Neutrophil (primary cell): Measurements from ENCODE around the gene RNF10.

ENCODE experiments used
- H3K27ac ChIP-seq: fragments of 200-600 bp; sonication (generic); 2 replicates; pipeline ENCODE4 v1.5.1; 2016; ENCODE audit warnings: mild to moderate bottlenecking, moderate library complexity
- H3K27me3 ChIP-seq: fragments of 200-600 bp; sonication (generic); 2 replicates; pipeline ENCODE4 v1.6.0; 2016; ENCODE audit warnings: mild to moderate bottlenecking
- H3K36me3 ChIP-seq: fragments of 200-600 bp; sonication (generic); 2 replicates; pipeline ENCODE4 v1.5.1; 2017
- H3K4me1 ChIP-seq, 2 experiments: fragments of 200-600 bp in 1 of 2; sonication (generic) in 1 of 2; 1 replicate in 1 of 2; 2 replicates in 1 of 2; pipeline versions ENCODE4 v1.5.1 to v1.6.1; 2013 to 2016; ENCODE audit warnings: low read depth in 1 of 2, low read length in 1 of 2, mild to moderate bottlenecking in 1 of 2, moderate library complexity in 1 of 2; ENCODE audit not compliant: control insufficient read depth in 1 of 2, insufficient read depth in 1 of 2
- H3K4me3 ChIP-seq, 2 experiments: fragments of 200-600 bp in 1 of 2; sonication (generic) in 1 of 2; 1 replicate in 1 of 2; 2 replicates in 1 of 2; pipeline ENCODE4 v1.5.1; 2013 to 2016; ENCODE audit warnings: low read depth in 1 of 2, low read length in 1 of 2, mild to moderate bottlenecking in 1 of 2, moderate library complexity in 1 of 2
- H3K9me3 ChIP-seq: fragments of 200-600 bp; sonication (generic); 2 replicates; pipeline ENCODE4 v1.5.1; 2016
- CTCF ChIP-seq: fragments of 200-600 bp; sonication (generic); IDR thresholded peaks from 2 replicates; pipeline ENCODE4 v1.5.1; 2016; ENCODE audit warnings: antibody characterized with exemption

Gene RNF10

DNA sequence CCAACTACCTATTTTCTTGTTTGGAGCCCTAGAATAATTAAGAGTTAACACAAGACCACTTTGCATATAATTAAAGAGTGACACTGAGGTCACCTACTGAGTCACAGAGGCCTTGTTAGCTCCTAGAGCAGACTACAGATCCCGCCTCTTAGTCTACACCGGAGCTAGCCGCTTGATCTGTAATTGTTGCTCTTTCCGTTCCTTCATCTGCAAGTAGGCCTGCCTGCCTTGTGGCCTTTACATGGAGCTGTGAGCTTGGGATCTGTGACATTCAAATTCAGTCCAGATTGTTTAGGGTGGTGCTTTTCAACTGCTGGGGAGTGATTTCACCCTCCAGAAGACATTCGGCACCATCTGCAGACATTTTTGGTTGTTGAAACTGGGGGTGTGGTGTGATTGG, 43.8 kb upstream of the RNF10 start:
- H3K27ac ChIP-seq = no peak overlapping the region
- no peak overlapping the region for H3K4me3 ChIP-seq
- no peaks in the 10 kb centered on the region for H3K36me3 ChIP-seq
- no peaks in the 10 kb centered on the region for H3K27me3 ChIP-seq
- TF ChIP-seq CTCF = no peak
- no peaks in the 10 kb centered on the region for H3K9me3 ChIP-seq
- H3K4me1 ChIP-seq = peaks cover 0 to 1% of the 10 kb centered on the region in 2 experiments

GRCh38 chr12:120490833-120491512, 43.2 kb upstream of the RNF10 start:
- H3K4me3 ChIP-seq = no peak overlapping the region
- peaks cover 0 to 6% of the 10 kb centered on the region in 2 experiments for H3K4me1 ChIP-seq
- no peaks in the 10 kb centered on the region for H3K36me3 ChIP-seq
- H3K9me3 ChIP-seq = no peaks in the 10 kb centered on the region
- no peak for TF ChIP-seq CTCF
- H3K27ac ChIP-seq = no peak overlapping the region
- no peaks in the 10 kb centered on the region for H3K27me3 ChIP-seq

GRCh38 chr12:120495186-120495730, 38.9 kb upstream of the RNF10 start:
- no peaks in the 10 kb centered on the region for H3K9me3 ChIP-seq
- peak overlapping the region; percentile 47 for H3K27ac ChIP-seq
- H3K4me1 ChIP-seq = peaks cover 11 to 16% of the 10 kb centered on the region in 2 experiments
- H3K36me3 ChIP-seq = peaks cover 7% of the 10 kb centered on the region
- TF ChIP-seq CTCF = no peak
- H3K27me3 ChIP-seq = no peaks in the 10 kb centered on the region
- peak overlapping the region; percentile 76 to 80 for H3K4me3 ChIP-seq

- H3K4me3 ChIP-seq = peak within 1 kb of the TSS; percentile 76 to 80
- H3K36me3 ChIP-seq = peaks cover 11% of the 10 kb centered on the region
- peak within 1 kb of the TSS; percentile 47 for H3K27ac ChIP-seq
- peaks cover 11 to 16% of the 10 kb centered on the region in 2 experiments for H3K4me1 ChIP-seq
- TF ChIP-seq CTCF = peak; percentile 30
- no peaks in the 10 kb centered on the region for H3K9me3 ChIP-seq
- H3K27me3 ChIP-seq = no peaks in the 10 kb centered on the region
Observed at GRCh38 chr12:120495731-120496412, 38.3 kb upstream of the RNF10 start, which contains the start of gene DYNLL1. Gene DYNLL1 (plus strand): TSS chr12:120496113. CDS start chr12:120496422, 309 bp downstream.

DNA sequence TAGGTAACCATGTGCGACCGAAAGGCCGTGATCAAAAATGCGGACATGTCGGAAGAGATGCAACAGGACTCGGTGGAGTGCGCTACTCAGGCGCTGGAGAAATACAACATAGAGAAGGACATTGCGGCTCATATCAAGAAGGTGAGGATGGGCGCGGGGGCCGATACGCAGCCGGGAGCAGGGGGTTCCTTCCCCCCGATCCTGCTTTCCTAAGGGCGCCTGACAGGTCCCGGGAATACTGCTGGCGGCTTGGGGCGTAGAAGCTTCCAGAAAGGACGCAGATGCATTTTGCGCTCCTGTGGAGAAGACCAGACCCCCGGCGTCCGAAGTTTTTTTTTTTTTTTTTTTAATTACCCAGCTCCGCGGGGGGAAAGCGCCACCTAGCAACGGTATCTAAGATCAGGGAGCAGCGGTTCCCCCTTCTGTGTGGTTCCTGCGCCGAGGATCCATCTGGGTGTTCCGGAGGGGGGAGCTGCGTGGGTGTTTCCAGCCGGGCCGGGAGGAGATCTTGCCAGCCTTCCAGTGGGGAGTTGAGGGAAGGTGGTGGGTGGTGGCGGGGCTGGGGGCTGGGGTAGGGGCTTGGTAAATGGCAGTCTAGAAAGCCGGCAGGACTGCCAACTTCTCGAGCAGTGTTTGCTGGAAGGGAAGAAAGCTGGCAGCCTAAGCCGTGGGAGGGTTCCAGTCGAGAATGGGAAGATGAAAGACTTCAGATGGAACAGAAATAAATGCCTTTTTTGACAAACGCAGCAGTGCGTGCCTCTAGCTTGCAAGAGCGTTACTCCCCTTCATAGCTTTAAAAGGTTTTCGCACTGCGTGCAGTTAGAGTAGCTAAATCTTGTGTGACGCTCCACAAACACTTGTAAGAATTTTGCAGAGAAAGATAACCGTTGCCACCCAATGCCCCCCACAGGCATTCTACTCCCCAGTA, 37.5 kb upstream of the RNF10 start:
- no peak for TF ChIP-seq CTCF
- Histone ChIP-seq H3K27me3 (no peaks in the 10 kb centered on the region), H3K4me3 (peak overlapping the region; percentile 76 to 80), H3K27ac (peak overlapping the region; percentile 47), H3K36me3 (peaks cover 14% of the 10 kb centered on the region), H3K4me1 (peaks cover 11 to 16% of the 10 kb centered on the region in 2 experiments), H3K9me3 (no peaks in the 10 kb centered on the region)
